Glomerular visceral epithelial cell (primary cell): ENCODE results near the gene HYPK.
"Not testable (repeated sequence)": the region's sequence is repeated elsewhere in the genome, so short reads cannot be mapped to it uniquely, and the experiment has no call there.

Experiments
- DNase-seq: peaks from one replicate; pipeline ENCODE4 v3.0.0-alpha.2; 2016; ENCODE audit errors: extremely low spot score

Gene HYPK

DNA sequence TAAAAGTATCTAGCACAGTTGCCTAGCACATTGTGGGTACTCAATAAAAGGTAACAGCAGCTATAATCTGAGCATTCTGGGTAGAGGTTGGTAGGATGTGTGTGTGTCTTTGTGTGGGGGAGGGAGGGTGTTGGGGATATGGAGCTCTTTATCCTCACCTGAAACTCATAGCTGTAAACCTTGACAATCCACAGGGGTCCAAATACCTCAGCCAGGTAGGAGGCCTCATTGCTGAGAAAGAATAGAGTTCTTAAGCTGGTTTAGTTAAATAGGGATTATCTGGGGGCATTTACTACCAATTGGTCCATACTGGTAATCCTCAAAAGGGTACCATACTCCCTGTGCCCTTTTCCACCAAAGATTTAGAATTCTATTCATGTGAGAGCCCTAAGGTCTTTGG, 4.4 kb upstream of the HYPK start:
- DNase-seq: no peak

DNA sequence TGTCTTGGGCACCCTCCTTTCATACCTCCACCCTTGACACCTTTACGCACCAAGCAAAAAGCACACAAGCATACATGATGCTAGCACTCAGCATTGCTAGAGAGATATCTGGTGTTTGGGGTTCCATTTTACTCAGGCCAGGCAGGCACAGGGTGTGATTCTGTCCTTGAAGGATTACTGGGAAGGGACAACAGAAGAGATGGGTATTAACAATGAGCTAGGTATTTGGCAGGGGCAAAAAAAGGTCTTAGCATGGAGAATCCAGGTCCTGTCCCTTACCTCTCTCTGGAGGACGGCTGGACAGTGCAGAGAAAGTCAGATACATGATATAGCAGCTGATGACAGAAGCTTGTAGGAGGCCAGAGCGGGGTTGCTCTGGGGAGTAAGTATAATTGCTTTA, 3.8 kb upstream of the HYPK start:
- no peak for DNase-seq

DNA sequence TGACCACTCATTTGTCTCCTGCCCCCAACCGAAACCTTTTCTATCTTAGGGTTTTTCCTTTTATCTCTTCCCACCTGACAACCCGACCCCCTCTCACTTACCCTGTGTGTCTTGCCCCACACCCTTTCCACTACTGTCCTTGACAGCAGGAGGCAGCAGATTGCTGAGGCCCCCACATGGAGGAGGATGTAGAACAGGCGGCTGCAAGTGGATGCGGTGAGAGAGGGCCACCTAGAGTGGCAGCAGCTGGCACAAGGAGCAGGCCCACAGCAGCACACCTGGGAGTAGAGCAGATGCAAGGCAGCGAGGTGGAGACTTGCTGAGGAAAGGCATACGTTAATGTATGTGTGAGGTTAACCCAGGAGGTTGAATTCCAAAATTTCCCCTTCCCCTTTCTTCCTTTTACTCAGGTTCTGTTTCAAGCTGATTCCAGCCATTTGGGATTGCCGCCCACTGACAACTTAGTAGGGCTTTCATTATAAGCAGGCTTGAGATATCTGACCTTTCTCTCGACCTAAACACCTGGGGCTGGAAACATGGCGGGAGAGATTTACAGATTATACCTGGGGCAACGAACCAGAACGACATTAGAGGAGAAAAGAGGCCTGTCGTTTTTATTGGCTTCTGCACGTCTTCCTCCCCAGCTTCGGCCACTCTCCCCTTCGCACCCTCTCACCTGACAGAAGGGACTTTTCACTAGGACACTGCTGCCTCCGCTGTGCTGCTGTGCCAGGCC, 1.0 kb upstream of the HYPK start:
- DNase-seq: peak; percentile 8

DNA sequence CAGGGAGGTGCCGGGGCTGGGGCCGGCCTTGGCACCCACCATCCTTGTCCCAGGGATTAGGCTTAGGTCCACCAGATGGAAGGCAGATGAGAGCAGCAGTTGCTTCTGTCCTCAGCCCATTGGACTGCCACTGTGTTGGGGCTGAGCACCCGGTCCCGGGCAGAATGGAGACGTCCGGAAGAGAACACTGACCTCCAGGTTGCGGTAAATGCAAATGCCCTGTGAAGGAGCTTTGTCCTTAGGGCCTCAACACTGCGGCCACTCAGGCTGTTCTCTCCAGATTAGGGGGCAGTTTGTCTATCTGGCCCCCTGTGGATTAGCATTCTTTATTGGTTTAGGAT, 484 bp upstream of the HYPK start, which contains the start of gene SERINC4:
Gene SERINC4 (minus strand): TSS at position 276 of the 341 bp plus-strand sequence. CDS start 234 bp downstream, at position 42.
- no peak for DNase-seq

DNA sequence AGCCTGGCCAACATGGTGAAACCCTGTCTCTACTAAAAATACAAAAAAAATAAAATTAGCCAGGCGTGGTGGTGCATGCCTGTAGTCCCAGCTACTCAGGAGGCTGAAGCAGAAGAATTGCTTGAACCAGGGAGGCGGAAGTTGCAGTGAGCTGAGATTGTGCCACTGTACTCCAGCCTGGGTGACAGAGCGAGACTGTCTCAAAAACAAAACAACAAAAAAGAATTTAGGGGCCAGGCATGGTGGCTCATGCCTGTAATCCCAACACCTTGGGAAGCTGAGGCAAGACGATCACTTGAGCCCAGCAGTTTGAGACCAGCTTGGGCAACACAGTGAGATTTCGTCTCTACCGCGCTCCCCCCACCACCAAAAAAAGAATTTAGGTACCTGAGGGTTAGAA, 2.3 kb downstream of the HYPK start:
- not testable (repeated sequence) for DNase-seq

DNA sequence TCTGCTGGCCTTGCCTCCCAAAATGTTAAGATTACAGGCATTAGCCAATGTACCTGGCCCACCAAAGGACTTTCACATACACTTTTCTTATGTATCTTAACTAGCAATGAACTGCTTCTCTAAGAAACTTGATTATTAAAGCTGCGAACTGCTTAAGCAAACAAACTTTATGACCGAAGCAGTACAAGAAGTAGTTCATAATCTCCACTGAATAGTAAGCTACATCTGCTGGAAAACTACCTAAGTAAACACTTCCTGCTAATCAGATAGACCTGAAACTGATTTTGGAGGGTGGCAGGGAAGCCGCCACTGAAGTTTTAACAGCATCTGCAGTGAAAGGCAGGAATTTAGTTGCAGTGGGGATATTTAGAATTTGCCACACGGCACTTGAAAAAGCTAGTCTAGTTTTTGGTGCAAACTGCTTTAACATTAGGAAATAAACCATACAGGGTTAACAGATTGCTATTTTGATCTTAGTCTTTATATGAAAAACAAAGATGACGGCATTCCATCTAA, 8.1 kb downstream of the HYPK start:
- no peak for DNase-seq

DNA sequence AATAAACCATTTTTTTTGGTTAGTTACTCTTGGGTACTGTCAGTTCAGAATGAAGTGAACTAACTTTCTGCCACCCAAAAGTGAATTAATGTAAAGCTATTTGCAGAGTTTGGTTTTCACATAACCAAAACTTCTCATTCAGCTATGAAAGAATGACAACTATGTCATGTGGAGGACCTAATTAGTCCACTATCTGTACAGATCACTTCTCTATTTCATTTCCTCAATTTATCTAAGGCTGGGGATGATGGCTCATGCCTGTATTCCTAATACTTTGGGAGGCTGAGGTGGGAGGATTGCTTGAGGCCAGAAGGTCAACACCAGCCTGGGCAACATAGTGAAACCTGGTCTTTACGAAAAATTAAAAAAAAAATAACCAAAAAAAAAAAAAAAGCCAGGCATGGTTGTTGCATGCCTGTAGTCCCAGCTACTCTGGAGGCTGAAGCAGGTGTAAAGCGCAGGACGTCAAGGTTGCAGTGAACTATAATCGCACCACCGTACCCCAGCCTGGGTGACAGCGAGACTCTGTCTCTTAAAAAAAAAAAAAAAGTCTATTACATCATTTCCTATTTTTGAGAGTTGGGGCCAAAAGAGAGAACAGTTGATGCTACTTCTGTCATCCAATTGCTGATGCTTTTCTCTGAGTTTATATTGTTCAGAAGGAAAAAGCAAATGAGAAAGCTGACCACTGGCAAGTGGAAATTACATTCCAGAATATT, 8.7 kb downstream of the HYPK start:
- DNase-seq: no peak

DNA sequence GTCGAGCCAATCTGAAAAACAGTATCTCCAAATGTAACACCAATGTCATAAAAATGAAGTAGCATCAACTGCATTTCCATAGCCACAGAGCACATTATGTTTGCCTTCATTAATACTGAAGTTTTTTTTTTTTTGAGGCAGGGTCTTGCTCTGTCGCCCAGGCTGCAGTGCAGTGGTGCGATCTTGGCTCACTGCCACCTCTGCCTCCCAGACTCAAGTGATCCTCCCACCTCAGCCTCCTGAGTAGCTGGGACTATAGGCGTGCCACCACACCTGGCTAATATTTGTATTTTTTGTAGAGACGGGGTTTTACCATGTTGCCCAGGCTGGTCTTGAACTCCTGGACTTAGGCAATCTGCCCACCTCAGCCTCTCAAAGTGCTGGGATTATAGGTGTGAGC, 14.7 kb downstream of the HYPK start:
- DNase-seq: not testable (repeated sequence)

DNA sequence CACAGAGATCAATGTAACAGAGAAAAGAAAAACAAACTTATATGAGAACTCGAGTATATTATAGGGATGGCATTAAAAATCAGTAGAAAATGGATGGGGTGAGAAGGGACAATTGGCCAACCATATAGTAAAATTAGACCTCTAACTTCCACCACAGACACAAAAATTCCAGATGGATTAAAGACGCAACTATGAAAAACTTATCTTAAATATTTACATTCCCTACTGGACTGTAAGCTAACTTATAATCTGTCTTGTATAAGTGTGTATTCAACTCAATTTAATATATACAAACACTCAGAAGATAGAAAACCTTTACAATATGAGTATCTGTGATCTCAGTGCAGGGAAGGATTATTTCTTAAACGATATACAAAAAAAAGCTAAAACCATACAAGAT, 21.1 kb downstream of the HYPK start:
- no peak for DNase-seq

DNA sequence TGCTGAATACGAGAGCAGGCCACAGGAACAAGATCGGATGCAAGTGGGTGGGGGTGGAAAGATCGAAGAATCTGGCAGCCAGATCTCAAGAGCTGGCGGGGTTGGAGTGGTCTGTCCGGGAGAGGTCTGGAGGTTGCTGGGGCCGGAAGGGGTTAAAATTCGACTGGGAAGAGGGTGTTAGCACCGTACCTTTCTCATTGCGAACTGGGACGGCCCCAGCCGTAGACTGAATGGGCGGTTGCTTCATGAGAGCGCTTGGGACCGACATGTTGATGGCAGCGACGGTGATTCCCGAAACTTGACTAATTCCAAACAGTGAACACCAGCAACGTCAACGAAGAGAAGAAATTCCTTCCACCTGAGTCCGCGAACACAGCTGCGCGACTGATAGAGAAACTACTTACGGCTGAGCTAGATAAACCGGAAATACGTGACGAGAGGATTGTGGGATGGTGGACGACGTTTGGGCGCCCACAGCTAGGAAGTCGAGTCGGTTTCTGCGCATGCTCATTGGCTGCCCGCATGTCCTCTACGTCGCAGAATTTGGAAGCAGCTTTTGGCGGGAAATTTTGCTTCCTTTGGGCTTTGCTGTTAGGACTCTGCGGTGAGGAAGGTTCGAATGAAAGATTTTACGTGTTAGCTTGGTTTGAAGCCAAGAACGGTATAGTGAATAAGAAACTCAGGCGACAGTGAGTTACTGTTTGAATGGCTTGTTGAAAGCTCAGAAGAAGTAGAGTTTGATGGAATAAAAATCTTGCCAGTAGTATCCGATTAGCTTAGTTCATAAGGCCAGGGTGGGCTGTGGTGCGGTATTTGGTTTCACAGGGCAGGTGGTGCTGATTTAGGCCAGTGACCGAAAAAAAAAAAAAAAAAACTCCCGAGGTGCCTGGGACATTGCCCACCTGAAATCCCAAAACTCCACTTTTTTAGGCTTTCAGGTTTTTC, 24.2 kb downstream of the HYPK start, which contains the start of gene MFAP1:
Gene MFAP1 (minus strand): TSS at position 389 of the 945 bp plus-strand sequence. CDS start 121 bp downstream, at position 268.
- peak; percentile 98 for DNase-seq

DNA sequence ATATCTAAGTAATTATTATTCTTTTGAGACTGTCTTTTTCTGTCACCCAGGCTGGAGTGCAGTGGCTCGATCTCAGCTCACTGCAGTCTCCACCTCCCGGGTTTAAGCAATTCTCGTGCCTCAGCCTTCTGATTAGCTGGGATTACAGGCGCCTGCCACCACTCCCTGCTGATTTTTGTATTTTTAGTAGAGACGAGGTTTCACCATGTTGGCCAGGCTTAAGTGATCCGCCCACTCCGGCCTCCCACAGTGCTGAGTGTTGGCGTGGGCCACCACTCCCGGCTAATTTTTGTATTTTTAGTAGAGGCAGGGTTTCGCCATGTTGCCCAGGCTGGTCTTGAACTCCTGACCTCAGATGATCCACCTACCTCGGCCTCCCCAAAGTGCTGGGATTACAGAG, 24.9 kb downstream of the HYPK start:
- DNase-seq: not testable (repeated sequence)

DNA sequence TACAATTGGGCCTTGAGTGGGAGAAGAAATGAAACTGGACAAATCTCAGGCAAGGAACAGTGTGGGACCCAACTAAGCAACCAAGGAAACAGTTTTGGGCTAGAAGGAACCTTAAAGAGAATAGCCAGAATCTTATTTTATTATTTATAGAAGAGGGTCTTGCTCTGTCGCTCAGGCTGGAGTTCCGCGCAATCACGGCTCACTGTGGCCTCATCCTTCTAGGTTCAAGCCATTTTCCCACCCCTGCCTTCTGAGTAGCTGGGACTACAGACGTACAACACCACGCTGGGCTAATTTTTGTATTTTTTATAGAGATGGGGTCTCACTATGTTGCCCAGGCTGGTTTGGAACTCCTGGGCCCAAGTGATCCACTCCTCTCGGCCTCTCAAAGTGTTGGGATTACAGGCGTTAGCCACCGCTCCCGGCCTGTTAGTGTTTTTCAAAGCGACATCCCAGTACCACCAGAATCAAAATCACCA, 25.7 kb downstream of the HYPK start:
- no peak for DNase-seq

DNA sequence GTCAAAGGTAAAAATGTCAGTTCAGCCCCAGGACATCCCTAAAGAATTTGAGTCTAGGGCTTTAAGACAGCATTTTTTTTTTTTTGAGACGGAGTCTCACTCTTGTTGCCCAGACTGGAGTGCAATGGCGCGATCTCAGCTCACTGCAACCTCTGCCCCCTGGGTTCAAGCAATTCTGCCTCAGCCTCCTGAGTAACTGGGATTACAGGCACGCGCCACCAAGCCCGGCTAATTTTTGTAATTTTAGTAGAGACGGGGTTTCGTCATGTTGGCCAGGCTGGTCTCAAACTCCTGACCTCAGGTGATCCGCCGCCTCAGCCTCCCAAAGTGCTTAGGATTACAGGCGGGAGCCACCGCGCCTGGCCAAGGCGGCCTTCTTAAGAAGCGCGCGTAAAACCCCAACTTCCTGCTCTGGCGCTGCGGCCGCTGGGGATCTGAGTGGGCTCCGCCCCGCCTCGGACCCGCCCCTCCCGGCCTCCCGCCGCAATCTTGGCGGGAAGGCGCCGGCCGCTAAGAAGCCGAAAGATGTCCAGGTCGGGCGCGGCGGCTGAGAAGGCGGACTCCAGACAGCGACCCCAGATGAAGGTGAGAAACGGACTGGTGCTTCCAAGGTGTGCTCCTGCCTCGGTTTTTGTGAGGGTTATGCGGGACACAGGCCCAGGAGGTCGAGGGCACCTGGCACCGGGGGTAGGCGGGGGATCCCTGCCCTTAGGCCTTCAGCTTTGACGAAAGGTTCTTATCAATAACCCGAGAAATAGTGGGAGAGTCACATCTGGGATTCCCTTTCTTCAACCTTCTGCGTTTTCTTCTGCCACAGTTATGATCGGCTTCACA, 26.3 kb downstream of the HYPK start, which contains the start of gene WDR76:
Gene WDR76 (plus strand): TSS at position 495 of the 834 bp plus-strand sequence. CDS start 31 bp downstream, at position 526.
- peak; percentile 90 for DNase-seq

DNA sequence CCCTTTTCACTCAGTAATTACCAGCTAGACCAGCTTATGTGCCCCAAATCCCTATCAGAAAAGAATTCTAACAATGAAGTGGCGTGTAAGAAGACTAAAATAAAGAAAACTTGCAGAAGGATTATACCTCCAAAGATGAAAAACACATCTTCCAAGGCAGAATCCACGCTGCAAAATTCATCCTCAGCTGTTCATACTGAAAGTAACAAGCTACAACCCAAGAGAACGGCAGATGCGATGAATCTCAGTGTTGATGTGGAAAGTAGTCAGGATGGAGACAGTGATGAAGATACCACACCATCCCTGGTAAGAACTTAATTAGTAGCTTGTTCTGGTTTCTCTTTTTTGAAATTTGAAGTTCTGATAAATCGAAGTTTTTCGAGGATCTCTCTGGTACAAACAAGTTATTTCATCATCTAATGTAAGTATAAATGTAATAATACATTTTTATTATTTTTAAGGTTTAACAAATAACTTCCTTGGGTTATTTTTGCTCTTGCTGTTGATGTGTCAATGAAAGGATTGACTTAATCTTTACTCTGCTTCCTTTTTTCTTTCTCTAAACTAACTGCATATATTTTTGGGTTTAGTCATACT, 27.8 kb downstream of the HYPK start:
- no peak for DNase-seq

DNA sequence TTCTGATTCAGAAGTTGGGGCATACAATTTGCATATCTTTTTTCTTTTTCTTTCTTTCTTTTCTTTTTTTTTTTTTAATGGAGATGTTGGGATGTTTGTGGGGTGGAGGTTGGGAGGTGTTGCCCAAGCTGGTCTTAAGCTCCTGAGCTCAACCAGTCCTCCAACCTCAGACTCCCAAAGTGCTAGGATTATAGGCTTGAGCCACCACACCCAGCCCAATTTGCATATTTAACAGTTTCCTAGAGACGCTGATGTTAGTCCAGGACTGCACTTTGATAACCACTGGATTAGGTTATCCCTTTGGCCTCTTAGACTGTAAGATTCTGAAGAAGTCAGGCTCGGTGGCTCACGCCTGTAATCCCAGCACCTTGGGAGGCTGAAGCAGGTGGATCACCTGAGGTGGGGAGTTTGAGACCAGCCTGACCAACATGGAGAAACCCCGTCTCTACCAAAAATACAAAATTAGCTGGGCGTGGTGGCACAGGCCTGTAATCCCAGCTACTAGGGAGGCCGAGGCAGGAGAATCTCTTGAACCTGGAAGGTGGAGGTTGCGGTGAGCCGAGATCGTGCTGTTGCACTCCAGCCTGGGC, 29.6 kb downstream of the HYPK start:
- not testable (repeated sequence) for DNase-seq

DNA sequence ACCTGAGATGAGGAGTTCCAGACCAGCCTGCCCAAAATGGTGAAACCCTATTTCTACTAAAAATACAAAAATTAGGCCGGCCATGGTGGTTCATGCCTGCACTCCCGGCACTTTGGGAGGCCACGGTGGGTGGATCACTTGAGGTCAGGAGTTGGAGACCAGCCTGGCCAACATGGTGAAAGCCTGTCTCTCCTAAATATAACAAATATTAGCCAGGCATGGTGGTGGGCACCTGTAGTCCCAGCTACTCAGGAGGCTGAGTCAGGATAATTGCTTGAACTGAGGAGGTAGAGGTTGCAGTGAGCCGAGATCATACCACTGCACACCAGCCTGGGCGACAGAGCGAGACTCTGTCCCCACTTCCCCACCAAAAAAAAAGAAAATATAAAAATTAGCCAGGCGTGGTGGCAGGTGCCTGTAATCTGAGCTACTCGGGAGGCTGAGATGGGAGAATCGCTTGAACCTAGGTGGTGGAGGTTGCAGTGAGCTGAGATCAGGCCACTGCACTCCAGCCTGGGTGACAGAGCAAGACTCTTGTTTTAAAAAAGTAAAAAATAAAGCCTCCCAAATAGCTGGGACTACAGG, 30.4 kb downstream of the HYPK start:
- not testable (repeated sequence) for DNase-seq

DNA sequence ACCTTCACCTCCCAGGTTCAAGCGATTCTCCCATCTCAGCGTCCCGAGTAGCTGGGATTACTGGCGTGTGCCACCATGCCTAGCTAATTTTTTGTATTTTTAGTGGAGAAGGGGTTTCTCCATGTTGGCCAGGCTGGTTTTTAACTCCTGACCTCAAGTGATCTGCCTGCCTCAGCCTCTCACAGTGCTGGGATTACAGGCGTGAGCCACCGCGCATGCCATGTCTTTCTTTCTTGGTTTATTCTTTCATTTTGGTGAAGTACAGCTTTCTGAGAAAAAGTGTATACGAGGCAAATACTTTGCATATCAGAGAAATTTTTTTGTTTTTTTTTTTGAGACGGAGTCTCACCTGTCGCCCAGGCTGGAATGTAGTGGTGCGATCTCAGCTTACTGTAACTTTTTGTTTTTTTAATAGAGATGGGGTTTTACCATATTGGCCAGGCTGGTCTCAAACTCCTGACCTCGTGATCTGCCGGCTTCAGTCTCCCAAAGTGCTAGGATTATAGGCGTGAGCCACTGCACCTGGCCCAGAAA, 31.2 kb downstream of the HYPK start:
- DNase-seq: not testable (repeated sequence)

DNA sequence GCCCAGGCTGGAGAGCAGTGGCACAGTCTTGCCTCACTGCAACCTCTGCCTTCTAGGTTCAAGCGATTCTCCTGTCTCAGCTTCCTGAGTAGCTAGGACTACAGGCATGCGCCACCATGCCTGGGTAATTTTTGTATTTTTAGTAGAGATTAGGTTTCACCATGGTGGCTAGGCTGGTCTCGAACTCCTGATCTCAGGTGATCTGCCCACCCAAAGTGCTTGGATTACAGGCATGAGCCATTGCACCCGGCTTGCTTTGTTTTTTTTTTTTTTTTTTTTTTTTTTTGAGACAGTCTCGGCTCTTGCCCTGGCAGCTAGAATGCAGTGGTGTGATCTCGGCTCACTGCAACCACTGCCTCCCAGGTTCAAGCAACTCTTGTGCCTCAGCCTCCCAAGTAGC, 32.1 kb downstream of the HYPK start:
- not testable (repeated sequence) for DNase-seq

DNA sequence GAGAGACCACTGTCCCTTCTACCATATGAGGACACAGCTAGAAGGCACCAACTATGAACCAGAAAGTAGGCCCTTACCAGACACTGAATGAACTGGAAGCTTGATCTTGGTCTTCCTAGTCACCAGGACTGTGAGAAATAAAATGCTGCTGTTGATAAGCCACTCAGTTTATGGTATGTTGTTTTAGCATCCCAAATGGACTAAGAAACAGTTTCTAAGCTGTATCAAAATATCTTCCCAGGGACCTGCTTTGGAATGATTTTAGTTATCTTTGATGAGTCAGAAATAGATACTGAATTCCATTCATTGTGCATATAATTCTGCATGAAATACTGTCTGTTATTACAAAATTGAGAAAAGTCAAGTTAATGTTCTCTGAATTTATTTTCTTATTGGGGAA, 45.0 kb downstream of the HYPK start:
- no peak for DNase-seq
